ENCODE results near the gene TPH2. TPM values are rescaled to one million over a fixed set of nuclear protein-coding genes. Genes with fewer than 3 reads are reported as not detected.
A peak's percentile ranks its signal among the peaks of the same experiment; 100 is the strongest.

The TPH2 gene
- total and polyA plus RNA-seq, 2 experiments from 2014 or later: not detected

- Histone ChIP-seq H3K4me1 (ENCODE audit: low read depth) (no peaks in the 10 kb centered on the region), H3K9me3 (ENCODE audit: low read depth) (no peaks in the 10 kb centered on the region), H3K27me3 (no peaks in the 10 kb centered on the region), H3K27ac (no peak overlapping the region), H3K36me3 (no peaks in the 10 kb centered on the region), H3K4me3 (no peak overlapping the region)
- no peak for TF ChIP-seq CTCF (IDR thresholded peaks at IDR 0.05; ENCODE audit: low read depth, low read length)
- DNase-seq (ENCODE audit: low read depth in 1 of 2, low spot score in 1 of 2): no peak
Measured at GRCh38 chr12:71945121-71945520, 6.5 kb downstream of the TPH2 start.

DNA sequence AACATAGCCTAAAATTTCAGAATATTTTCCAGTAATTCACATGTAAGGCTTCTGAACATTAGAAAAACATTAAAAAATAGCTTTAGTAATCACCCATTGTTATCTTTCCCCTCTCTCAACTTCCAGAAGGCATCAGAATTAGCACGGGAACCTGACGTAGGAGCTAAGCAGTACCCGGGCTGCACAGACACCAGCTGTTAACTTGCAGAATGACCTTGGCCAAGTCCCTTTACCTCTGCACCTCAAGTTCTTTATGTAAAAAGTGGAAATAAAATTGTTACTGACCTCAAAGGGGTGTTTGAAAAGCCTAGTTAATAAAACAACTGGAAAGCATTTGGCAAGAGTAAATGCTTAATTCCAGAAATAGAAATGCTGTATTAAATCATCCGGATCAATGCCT is 7.2 kb downstream of the TPH2 start:
- no peak for DNase-seq (ENCODE audit: low read depth in 1 of 2, low spot score in 1 of 2)
- no peak for TF ChIP-seq CTCF (IDR thresholded peaks at IDR 0.05; ENCODE audit: low read depth, low read length)
- no peaks in the 10 kb centered on the region for H3K4me1 ChIP-seq (ENCODE audit: low read depth)
- H3K27me3 ChIP-seq: no peaks in the 10 kb centered on the region
- no peaks in the 10 kb centered on the region for H3K36me3 ChIP-seq
- H3K4me3 ChIP-seq: no peak overlapping the region
- H3K9me3 ChIP-seq (ENCODE audit: low read depth): no peaks in the 10 kb centered on the region
- no peak overlapping the region for H3K27ac ChIP-seq

- no peak for TF ChIP-seq CTCF (IDR thresholded peaks at IDR 0.05; ENCODE audit: low read depth, low read length)
- Histone ChIP-seq H3K9me3 (ENCODE audit: low read depth) (no peaks in the 10 kb centered on the region), H3K27me3 (no peaks in the 10 kb centered on the region), H3K4me3 (no peak overlapping the region), H3K36me3 (no peaks in the 10 kb centered on the region), H3K27ac (no peak overlapping the region), H3K4me1 (ENCODE audit: low read depth) (no peaks in the 10 kb centered on the region)
- peak in 1 of 2 donors; percentile 21 for DNase-seq (ENCODE audit: low read depth in 1 of 2, low spot score in 1 of 2)
Measured at GRCh38 chr12:71947645-71948105, 9.0 kb downstream of the TPH2 start.

GRCh38 chr12:71948390-71948789 is 9.7 kb downstream of the TPH2 start:
- Histone ChIP-seq H3K9me3 (ENCODE audit: low read depth) (no peaks in the 10 kb centered on the region), H3K36me3 (no peaks in the 10 kb centered on the region), H3K4me1 (ENCODE audit: low read depth) (no peaks in the 10 kb centered on the region), H3K4me3 (no peak overlapping the region), H3K27me3 (no peaks in the 10 kb centered on the region), H3K27ac (no peak overlapping the region)
- no peak for DNase-seq (ENCODE audit: low read depth in 1 of 2, low spot score in 1 of 2)
- no peak for TF ChIP-seq CTCF (IDR thresholded peaks at IDR 0.05; ENCODE audit: low read depth, low read length)

- Histone ChIP-seq H3K9me3 (ENCODE audit: low read depth) (no peaks in the 10 kb centered on the region), H3K4me3 (no peak overlapping the region), H3K4me1 (ENCODE audit: low read depth) (no peaks in the 10 kb centered on the region), H3K36me3 (no peaks in the 10 kb centered on the region), H3K27me3 (no peaks in the 10 kb centered on the region), H3K27ac (no peak overlapping the region)
- TF ChIP-seq CTCF (IDR thresholded peaks at IDR 0.05; ENCODE audit: low read depth, low read length): no peak
- no peak for DNase-seq (ENCODE audit: low read depth in 1 of 2, low spot score in 1 of 2)
Measured at GRCh38 chr12:71949646-71950045, 11.0 kb downstream of the TPH2 start.

DNA sequence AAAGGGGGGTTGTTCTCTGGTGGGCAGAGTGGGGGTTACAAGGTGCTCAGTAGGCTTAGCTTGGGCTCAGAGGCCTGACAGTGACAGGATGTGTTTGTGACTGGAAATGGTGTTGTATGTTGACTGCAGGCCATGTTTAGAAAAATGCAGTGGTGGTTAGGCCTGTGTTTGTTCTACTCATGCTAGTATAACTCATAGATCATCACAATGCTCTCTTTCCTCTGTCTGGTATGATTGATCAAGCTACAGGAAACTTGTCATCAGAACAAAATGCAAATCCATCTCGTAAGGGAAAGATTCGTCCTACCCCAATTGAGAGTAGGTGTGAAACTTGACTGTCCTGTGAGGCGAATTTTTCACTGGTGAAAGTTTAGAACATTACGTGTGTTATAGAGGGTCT is 11.8 kb downstream of the TPH2 start:
- no peak for TF ChIP-seq CTCF (IDR thresholded peaks at IDR 0.05; ENCODE audit: low read depth, low read length)
- H3K4me3 ChIP-seq: no peak overlapping the region
- no peaks in the 10 kb centered on the region for H3K36me3 ChIP-seq
- H3K4me1 ChIP-seq (ENCODE audit: low read depth): no peaks in the 10 kb centered on the region
- H3K27me3 ChIP-seq: no peaks in the 10 kb centered on the region
- no peak for DNase-seq (ENCODE audit: low read depth in 1 of 2, low spot score in 1 of 2)
- H3K27ac ChIP-seq: no peak overlapping the region
- no peaks in the 10 kb centered on the region for H3K9me3 ChIP-seq (ENCODE audit: low read depth)

Measured in cardiac muscle cell (in vitro differentiated cells and primary cell).